GM23338 (cell line): ENCODE measurements around the gene ZNRD2. TPM values are rescaled to one million over a fixed set of nuclear protein-coding genes. Genes with fewer than 3 reads are reported as not detected.

Source experiments
- ATAC-seq: fragments of 200-7000 bp; cut with Tn5 transposase; 3 replicates; pipeline ENCODE4 v1.9.1; 2020
- DNase-seq: peaks from one replicate; pipeline ENCODE4 v3.0.0-alpha.2; 2015; ENCODE audit warnings: low spot score
- H2AFZ ChIP-seq: fragments of 200-600 bp; sonication (generic); 2 replicates; pipeline ENCODE4 v1.8.0; 2016; ENCODE audit warnings: antibody characterized with exemption, mild to moderate bottlenecking, moderate library complexity
- H3F3A ChIP-seq: fragments of 200-600 bp; sonication (generic); replicated peaks from 2 replicates; pipeline ENCODE4 v1.8.0; 2017; ENCODE audit warnings: antibody characterized with exemption, mixed run types, low read depth
- H3K27ac ChIP-seq: fragments of 200-600 bp; sonication (generic); 2 replicates; pipeline ENCODE4 v1.6.1; 2016; ENCODE audit warnings: low read depth
- H3K27me3 ChIP-seq: fragments of 200-600 bp; sonication (generic); 2 replicates; pipeline ENCODE4 v1.8.0; 2016; ENCODE audit warnings: mild to moderate bottlenecking, mixed run types, moderate library complexity; ENCODE audit not compliant: insufficient read depth
- H3K36me3 ChIP-seq: fragments of 200-600 bp; sonication (generic); 2 replicates; pipeline ENCODE4 v1.8.0; 2016; ENCODE audit warnings: mild to moderate bottlenecking; ENCODE audit not compliant: insufficient read depth
- H3K4me1 ChIP-seq: fragments of 200-600 bp; sonication (generic); 2 replicates; pipeline ENCODE4 v1.8.0; 2016; ENCODE audit warnings: mild to moderate bottlenecking, moderate library complexity; ENCODE audit not compliant: insufficient read depth
- H3K4me2 ChIP-seq: fragments of 200-600 bp; sonication (generic); 2 replicates; pipeline ENCODE4 v1.7.1; 2017; ENCODE audit warnings: mixed run types
- H3K4me3 ChIP-seq: fragments of 200-600 bp; sonication (generic); 2 replicates; pipeline ENCODE4 v1.6.1; 2016; ENCODE audit warnings: mixed run types
- H3K79me2 ChIP-seq: fragments of 200-600 bp; sonication (generic); replicated peaks from 2 replicates; pipeline ENCODE4 v1.8.0; 2017; ENCODE audit warnings: mild to moderate bottlenecking; ENCODE audit not compliant: insufficient read depth
- H3K9me2 ChIP-seq: fragments of 200-600 bp; sonication (generic); 2 replicates; pipeline ENCODE4 v1.8.0; 2017; ENCODE audit not compliant: insufficient read depth
- H4K20me1 ChIP-seq: fragments of 200-600 bp; sonication (generic); replicated peaks from 2 replicates; pipeline ENCODE4 v1.8.0; 2017; ENCODE audit warnings: mild to moderate bottlenecking; ENCODE audit not compliant: insufficient read depth
- H3K27ac Mint-ChIP-seq: 2 replicates; pipeline ENCODE4 v1.8.0; 2020; ENCODE audit warnings: inconsistent platforms, mild to moderate bottlenecking, moderate library complexity, mixed read lengths
- H3K27me3 Mint-ChIP-seq: 3 replicates; pipeline ENCODE4 v1.8.0; 2022; ENCODE audit warnings: low read depth, mild to moderate bottlenecking, moderate library complexity, mixed read lengths, inconsistent platforms; ENCODE audit not compliant: insufficient read depth, poor library complexity
- H3K36me3 Mint-ChIP-seq: 3 replicates; pipeline ENCODE4 v1.8.0; 2021; ENCODE audit warnings: low read depth, mild to moderate bottlenecking, inconsistent platforms, moderate library complexity, mixed read lengths
- H3K4me1 Mint-ChIP-seq: 3 replicates; pipeline ENCODE4 v1.8.0; 2020; ENCODE audit warnings: mild to moderate bottlenecking, inconsistent platforms, mixed read lengths
- H3K4me3 Mint-ChIP-seq: 3 replicates; pipeline ENCODE4 v1.8.0; 2021; ENCODE audit warnings: moderate library complexity, mild to moderate bottlenecking, inconsistent platforms, mixed read lengths
- H3K9me3 Mint-ChIP-seq: 3 replicates; pipeline ENCODE4 v1.8.0; 2020; ENCODE audit warnings: moderate library complexity, mild to moderate bottlenecking, inconsistent platforms, mixed read lengths
- CREB1 ChIP-seq: fragments of 250-450 bp; sonication (Bioruptor Pico); IDR thresholded peaks from 2 replicates; pipeline ENCODE4 v1.5.0; 2020; ENCODE audit warnings: low read depth, mild to moderate bottlenecking, moderate library complexity
- CTCF ChIP-seq, 2 experiments: fragments of 200-600 bp in 1 of 2; sonication (generic) in 1 of 2; conservative IDR thresholded peaks; 2 replicates each; pipeline versions ENCODE4 v1.5.1 to v1.6.1; 2016 to 2017; ENCODE audit warnings: antibody characterized with exemption in 2 of 2, low read depth in 2 of 2, mild to moderate bottlenecking in 2 of 2, moderate library complexity in 1 of 2
- EZH2 ChIP-seq: fragments of 200-600 bp; sonication (generic); IDR thresholded peaks from one replicate; pipeline ENCODE4 v1.8.0; 2017; ENCODE audit warnings: antibody characterized with exemption, mild to moderate bottlenecking, low read depth; ENCODE audit not compliant: unreplicated experiment
- EZH2phosphoT487 ChIP-seq: fragments of 200-600 bp; sonication (generic); IDR thresholded peaks from one replicate; pipeline ENCODE4 v1.8.1; 2018; ENCODE audit warnings: antibody characterized with exemption; ENCODE audit not compliant: unreplicated experiment
- JUNB ChIP-seq: IDR thresholded peaks from one replicate; pipeline ENCODE4 v1.6.1; 2016; ENCODE audit warnings: antibody characterized with exemption; ENCODE audit not compliant: unreplicated experiment
- NANOG ChIP-seq: IDR thresholded peaks from 2 replicates; pipeline ENCODE4 v1.6.1; 2016; ENCODE audit warnings: antibody characterized with exemption, borderline replicate concordance
- POLR2AphosphoS5 ChIP-seq: IDR thresholded peaks from 2 replicates; pipeline ENCODE4 v1.6.1; 2016; ENCODE audit warnings: antibody characterized with exemption, low read depth
- STAT1 ChIP-seq: IDR thresholded peaks from one replicate; pipeline ENCODE4 v1.6.1; 2016; ENCODE audit warnings: antibody characterized with exemption; ENCODE audit not compliant: unreplicated experiment
- ZNF114 ChIP-seq: fragments of 250-450 bp; sonication (Bioruptor Pico); IDR thresholded peaks from 2 replicates; pipeline ENCODE4 v1.5.0; 2020; ENCODE audit warnings: mild to moderate bottlenecking, moderate library complexity
- polyA plus RNA-seq: library from polyadenylated mRNA; unstranded; fragments of >200 nt; fragmentation: Nextera tagmentation; extraction: Ambion mirVana; gene quantifications from 2 replicates; pipeline ENCODE4 v1.2.1, GENCODE V29; 2016
- total RNA-seq: library from RNA; depleted of rRNA; stranded (reverse); fragments of >200 nt; shearing (Covaris generic); gene quantifications from 2 replicates; pipeline ENCODE4 v1.2.3, GENCODE V29; 2014
- TF ChIP-seq, protein P1 (sequence below): IDR thresholded peaks from 2 replicates; pipeline ENCODE4 v1.6.1; 2016; ENCODE audit warnings: antibody characterized with exemption

ZNRD2 gene
- total and polyA plus RNA-seq, 2 experiments from 2014 or later, result 78.6 to 148 TPM

DNA sequence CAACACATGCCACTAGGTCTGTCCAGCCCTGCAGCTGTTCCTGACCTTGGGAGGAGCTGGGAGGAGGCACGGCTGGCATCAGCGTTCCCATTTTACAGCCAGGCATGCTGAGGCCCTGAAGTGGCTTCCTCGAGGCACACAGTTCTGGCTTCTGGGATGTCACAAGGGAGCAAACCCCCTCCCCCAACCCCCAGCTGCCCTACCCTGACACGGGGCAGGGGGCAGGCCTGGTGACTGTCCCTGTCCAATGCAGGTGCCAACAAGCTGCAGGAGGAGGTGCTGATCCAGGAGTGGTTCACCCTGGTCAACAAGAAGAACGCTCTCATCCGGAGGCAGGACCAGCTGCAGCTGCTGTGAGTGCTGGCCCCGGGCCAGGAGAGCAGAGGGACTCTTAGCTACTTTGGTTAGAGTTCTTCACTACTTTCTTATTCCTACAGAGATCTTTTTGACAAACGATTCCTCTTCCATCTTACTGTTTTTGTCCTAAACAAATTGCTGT, 20.0 kb downstream of the ZNRD2 start:
- H3K4me1 ChIP-seq, result peaks cover 13% of the 10 kb centered on the region; the same call in 1 of the 2 replicates
- no peak for TF ChIP-seq NANOG
- no peak for TF ChIP-seq STAT1
- TF ChIP-seq JUNB, result no peak
- TF ChIP-seq CREB1, result no peak
- no peak for TF ChIP-seq EZH2phosphoT487
- TF ChIP-seq, protein P1, sequence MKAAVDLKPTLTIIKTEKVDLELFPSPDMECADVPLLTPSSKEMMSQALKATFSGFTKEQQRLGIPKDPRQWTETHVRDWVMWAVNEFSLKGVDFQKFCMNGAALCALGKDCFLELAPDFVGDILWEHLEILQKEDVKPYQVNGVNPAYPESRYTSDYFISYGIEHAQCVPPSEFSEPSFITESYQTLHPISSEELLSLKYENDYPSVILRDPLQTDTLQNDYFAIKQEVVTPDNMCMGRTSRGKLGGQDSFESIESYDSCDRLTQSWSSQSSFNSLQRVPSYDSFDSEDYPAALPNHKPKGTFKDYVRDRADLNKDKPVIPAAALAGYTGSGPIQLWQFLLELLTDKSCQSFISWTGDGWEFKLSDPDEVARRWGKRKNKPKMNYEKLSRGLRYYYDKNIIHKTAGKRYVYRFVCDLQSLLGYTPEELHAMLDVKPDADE, result no peak
- no peak for TF ChIP-seq POLR2AphosphoS5
- TF ChIP-seq CTCF (conservative IDR thresholded peaks at IDR 0.05; ENCODE audit: low read depth in 2 of 2), result no peak
- no peak for TF ChIP-seq ZNF114 (CRISPR knock-in tag)
- ATAC-seq (no peak), DNase-seq (no peak)
- H3K9me2 ChIP-seq, result no peaks in the 10 kb centered on the region
- peaks cover 60% of the 10 kb centered on the region for H3K27me3 Mint-ChIP-seq
- no peaks in the 10 kb centered on the region for H4K20me1 ChIP-seq
- peaks cover 71% of the 10 kb centered on the region for H3K27me3 ChIP-seq
- H3K79me2 ChIP-seq, result no peaks in the 10 kb centered on the region
- peaks cover 36% of the 10 kb centered on the region for H3F3A ChIP-seq
- no peak overlapping the region for H3K27ac ChIP-seq
- no peak overlapping the region for H3K27ac Mint-ChIP-seq
- H2AFZ ChIP-seq, result no peak overlapping the region
- no peaks in the 10 kb centered on the region for H3K9me3 Mint-ChIP-seq
- H3K4me1 Mint-ChIP-seq, result peaks cover 26% of the 10 kb centered on the region
- no peak overlapping the region for H3K4me2 ChIP-seq
- no peaks in the 10 kb centered on the region for H3K36me3 ChIP-seq
- peak overlapping the region; percentile 30; the same call in 1 of the 3 replicates for H3K4me3 Mint-ChIP-seq
- H3K36me3 Mint-ChIP-seq, result peaks cover 2% of the 10 kb centered on the region; the same call in 1 of the 3 replicates
- no peak overlapping the region for H3K4me3 ChIP-seq

DNA sequence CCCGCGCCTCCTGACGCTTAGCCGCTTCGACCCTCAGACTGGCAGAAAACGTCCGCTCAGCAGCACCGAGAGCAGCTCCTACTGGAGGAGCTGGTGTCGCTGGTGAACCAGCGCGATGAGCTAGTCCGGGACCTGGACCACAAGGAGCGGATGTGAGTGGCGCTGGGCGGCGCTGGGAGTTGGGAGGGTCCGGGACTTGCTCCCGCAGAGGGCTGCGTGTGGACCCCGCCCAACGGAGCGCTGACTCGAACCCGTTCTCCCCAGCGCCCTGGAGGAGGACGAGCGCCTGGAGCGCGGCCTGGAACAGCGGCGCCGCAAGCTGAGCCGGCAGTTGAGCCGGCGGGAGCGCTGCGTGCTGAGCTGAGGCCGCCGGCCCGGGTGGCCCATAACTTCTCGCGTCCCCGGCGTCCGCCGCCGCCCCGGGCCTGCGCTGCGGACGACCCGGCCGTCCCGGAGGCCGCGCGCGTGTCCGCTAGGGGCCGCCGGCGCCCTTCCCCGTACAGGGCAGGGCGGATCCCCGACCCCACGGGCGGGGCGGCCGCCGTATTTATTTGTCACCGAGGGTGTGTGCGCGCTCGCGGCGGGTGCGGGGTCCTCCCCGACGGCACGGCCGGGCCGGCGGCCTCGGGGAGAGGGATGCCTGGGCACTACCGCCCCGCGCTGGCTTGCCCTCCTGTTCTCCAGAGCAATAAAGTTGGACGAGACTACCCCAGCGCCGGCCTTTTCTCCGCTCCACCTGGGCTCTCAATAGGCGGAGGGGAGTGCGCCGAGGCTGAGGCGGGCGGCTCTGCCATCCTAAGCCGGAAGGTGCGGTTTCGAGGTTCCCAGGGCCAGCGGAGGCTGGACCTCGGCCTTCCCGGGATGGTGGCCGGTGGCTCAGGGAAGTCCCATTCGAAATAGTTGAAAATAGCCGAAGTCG, 21.9 kb downstream of the ZNRD2 start:
- H3K4me2 ChIP-seq, result peak overlapping the region; percentile 87
- H4K20me1 ChIP-seq, result no peaks in the 10 kb centered on the region
- Mint-ChIP-seq H3K4me1 (peaks cover 19% of the 10 kb centered on the region), H3K4me3 (peak overlapping the region; percentile 67), H3K9me3 (no peaks in the 10 kb centered on the region), H3K36me3 (peaks cover 2% of the 10 kb centered on the region; the same call in 1 of the 3 replicates), H3K27ac (no peak overlapping the region), H3K27me3 (peaks cover 50% of the 10 kb centered on the region)
- H3K4me3 ChIP-seq, result peak overlapping the region; percentile 62
- peaks cover 53% of the 10 kb centered on the region for H3K27me3 ChIP-seq
- no peaks in the 10 kb centered on the region for H3K36me3 ChIP-seq
- ATAC-seq (peak; percentile 61), DNase-seq (peak; percentile 90)
- H3K27ac ChIP-seq, result no peak overlapping the region
- no peaks in the 10 kb centered on the region for H3K9me2 ChIP-seq
- H2AFZ ChIP-seq, result peak overlapping the region; percentile 81
- peaks cover 13% of the 10 kb centered on the region; the same call in 1 of the 2 replicates for H3K4me1 ChIP-seq
- H3K79me2 ChIP-seq, result no peaks in the 10 kb centered on the region
- peaks cover 26% of the 10 kb centered on the region; the same call in 1 of the 2 replicates for H3F3A ChIP-seq
- TF ChIP-seq EZH2phosphoT487 (no peak), NANOG (no peak), CTCF (conservative IDR thresholded peaks at IDR 0.05; ENCODE audit: low read depth in 2 of 2) (peak in 1 of 2 experiments; percentile 41; a peak in 2 of 4 replicates), CREB1 (no peak), EZH2 (no peak), POLR2AphosphoS5 (peak; percentile 48), JUNB (no peak), ZNF114 (CRISPR knock-in tag) (no peak)
- TF ChIP-seq, protein P1, result no peak
